WERI-Rb-1 (cell line): ENCODE measurements around the gene EFCAB8.

Experiments used
- DNase-seq: peaks from one replicate; pipeline ENCODE4 v3.0.0-alpha.2; 2020
- H3K27ac ChIP-seq: fragments of 250-450 bp; sonication (Bioruptor Pico); 2 replicates; pipeline ENCODE4 v1.5.1; 2020; ENCODE audit warnings: mild to moderate bottlenecking, moderate library complexity
- H3K27me3 ChIP-seq: fragments of 250-450 bp; sonication (Bioruptor Pico); 2 replicates; pipeline ENCODE4 v1.5.1; 2021; ENCODE audit warnings: mild to moderate bottlenecking, low read depth, moderate library complexity; ENCODE audit not compliant: insufficient read depth, severe bottlenecking
- H3K36me3 ChIP-seq: fragments of 250-450 bp; sonication (Bioruptor Pico); 2 replicates; pipeline ENCODE4 v1.5.1; 2020; ENCODE audit warnings: mild to moderate bottlenecking, moderate library complexity
- H3K4me3 ChIP-seq: 2 replicates; pipeline ENCODE4 v1.5.1; 2011; ENCODE audit warnings: low read depth, mild to moderate bottlenecking, control low read depth, low read length
- H3K9me3 ChIP-seq: fragments of 250-450 bp; sonication (Bioruptor Pico); 2 replicates; pipeline ENCODE4 v1.5.1; 2021; ENCODE audit warnings: mild to moderate bottlenecking, moderate library complexity; ENCODE audit not compliant: severe bottlenecking
- TF ChIP-seq, protein P1 (sequence below): IDR thresholded peaks from 2 replicates; pipeline ENCODE4 v1.5.1; 2011; ENCODE audit warnings: low read depth, mild to moderate bottlenecking, control low read depth, inconsistent platforms, low read length

EFCAB8 gene

DNA sequence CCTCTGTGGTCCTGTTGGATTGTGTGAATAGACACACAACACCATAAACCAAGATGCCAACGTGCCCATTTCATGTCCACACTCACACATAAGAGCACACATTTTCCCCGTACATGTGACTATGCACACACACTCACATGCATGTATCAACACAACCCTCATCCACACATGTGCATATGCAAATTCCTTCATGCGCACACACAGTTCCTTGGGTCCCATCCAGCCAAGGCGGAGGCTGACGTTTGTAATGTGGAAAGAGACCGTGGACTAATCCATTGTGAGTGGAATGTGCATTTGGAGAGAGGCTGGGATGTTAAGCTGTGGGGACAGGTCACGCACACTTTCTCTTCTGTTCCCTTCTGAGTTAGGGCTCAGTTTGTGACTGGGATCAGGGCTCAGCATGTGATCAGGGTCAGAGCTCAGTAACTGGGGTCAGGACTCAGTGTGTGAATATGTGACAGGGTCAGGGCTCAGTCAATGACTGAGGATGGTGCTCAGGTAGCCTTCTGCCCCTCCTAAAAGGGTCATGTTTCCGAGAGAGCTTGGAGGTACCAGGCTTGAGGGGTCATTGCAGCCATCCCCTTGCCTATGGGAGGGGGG, 148.2 kb downstream of the EFCAB8 start:
- TF ChIP-seq, protein P1, sequence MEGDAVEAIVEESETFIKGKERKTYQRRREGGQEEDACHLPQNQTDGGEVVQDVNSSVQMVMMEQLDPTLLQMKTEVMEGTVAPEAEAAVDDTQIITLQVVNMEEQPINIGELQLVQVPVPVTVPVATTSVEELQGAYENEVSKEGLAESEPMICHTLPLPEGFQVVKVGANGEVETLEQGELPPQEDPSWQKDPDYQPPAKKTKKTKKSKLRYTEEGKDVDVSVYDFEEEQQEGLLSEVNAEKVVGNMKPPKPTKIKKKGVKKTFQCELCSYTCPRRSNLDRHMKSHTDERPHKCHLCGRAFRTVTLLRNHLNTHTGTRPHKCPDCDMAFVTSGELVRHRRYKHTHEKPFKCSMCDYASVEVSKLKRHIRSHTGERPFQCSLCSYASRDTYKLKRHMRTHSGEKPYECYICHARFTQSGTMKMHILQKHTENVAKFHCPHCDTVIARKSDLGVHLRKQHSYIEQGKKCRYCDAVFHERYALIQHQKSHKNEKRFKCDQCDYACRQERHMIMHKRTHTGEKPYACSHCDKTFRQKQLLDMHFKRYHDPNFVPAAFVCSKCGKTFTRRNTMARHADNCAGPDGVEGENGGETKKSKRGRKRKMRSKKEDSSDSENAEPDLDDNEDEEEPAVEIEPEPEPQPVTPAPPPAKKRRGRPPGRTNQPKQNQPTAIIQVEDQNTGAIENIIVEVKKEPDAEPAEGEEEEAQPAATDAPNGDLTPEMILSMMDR: no peak
- Histone ChIP-seq H3K27me3 (no peaks in the 10 kb centered on the region), H3K4me3 (no peak overlapping the region), H3K9me3 (peaks cover 5% of the 10 kb centered on the region), H3K36me3 (no peaks in the 10 kb centered on the region), H3K27ac (no peak overlapping the region)
- DNase-seq: no peak

DNA sequence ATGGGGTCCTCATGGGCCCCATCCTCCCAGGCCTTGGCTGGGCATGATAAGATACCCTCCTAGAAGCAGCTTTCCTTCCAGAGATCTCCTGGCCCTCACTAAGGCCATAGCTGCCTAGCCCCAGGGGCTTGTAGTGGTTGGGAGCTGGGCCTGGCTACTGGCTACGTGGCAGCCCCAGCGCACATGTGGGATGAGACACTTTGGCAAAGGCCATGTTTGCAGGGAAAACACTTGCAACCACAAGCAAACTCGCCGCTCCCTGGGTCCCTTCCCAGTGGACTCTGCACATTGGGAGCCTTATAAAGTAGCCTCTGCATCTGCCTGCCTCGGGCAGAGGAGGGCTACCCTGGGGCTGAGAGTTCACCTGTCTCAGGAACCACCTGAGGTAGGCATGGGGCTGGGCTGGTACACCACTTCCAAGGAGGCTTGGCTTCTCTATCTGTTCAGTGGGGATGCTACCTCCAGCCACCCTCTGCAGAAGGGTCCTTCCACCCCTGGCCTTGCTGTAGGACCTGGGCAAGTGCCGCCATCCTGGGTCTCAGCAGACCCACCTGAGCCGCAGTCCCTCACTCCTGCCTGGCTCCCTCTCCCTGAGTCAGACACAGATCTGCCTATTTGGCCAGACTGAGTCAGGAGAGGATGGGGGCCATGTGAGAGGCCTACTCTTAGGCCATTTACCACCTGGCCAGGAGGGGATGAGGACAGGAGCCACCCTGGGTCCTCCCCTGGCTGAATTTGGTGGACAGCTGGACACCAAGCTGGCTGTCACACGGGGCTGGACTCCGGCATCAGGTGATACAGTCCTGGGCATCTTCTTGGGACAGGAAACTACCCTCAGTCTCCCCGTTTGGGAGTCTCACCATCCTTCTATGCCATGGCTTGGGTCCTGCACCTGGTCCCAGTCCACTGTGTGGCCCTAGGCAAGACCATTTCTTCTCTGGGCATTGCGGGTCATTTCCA, 148.9 kb downstream of the EFCAB8 start, which contains the start of gene BPIFB2:
Gene BPIFB2 (plus strand): TSS at position 329 of the 960 bp plus-strand sequence. CDS start 871 bp downstream, outside the sequence.
- TF ChIP-seq, protein P1: no peak
- no peaks in the 10 kb centered on the region for H3K27me3 ChIP-seq
- DNase-seq: no peak
- peaks cover 5% of the 10 kb centered on the region for H3K9me3 ChIP-seq
- no peak within 1 kb of the TSS for H3K27ac ChIP-seq
- no peaks in the 10 kb centered on the region for H3K36me3 ChIP-seq
- no peak within 1 kb of the TSS for H3K4me3 ChIP-seq

DNA sequence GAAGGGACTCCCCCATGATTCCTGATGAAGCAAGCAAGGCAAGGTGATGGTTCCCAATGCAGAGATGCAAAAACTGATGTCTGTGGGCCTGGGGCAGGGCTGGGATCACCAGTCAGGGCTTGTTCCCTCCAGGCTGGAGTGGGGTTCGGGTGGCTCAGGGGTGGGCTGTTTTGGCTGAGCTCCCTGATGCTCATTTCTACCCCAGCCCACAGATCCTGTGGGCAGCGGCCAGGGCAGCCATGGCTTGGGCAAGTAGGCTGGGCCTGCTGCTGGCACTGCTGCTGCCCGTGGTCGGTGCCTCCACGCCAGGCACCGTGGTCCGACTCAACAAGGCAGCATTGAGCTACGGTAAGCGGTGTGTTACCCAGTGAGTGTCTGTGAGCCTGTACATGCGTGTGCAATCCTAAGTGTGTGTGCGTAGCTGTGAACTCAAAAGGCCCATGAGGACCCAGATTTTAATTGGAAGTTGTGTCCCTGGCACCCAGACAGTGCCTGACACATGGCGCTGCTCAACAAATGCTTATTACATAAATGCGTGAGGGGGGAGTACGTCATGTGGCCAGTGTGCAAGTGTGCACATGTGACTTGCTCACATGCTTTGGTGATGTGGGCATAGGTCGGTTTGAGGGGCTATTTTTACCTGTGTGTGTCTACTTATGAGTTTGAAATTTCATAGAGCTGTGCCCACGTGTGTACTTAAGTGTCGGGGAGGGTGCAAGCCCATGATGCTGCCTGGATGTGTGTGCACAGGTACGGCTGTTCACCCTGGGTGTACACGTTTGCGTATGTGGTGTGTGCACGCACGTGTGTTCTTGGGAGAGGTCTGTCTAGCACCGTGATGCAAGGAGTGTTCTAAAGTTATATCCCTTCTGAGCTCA, 149.9 kb downstream of the EFCAB8 start:
- Histone ChIP-seq H3K9me3 (peaks cover 5% of the 10 kb centered on the region), H3K27ac (no peak overlapping the region), H3K36me3 (no peaks in the 10 kb centered on the region), H3K27me3 (no peaks in the 10 kb centered on the region), H3K4me3 (no peak overlapping the region)
- TF ChIP-seq, protein P1: no peak
- no peak for DNase-seq

DNA sequence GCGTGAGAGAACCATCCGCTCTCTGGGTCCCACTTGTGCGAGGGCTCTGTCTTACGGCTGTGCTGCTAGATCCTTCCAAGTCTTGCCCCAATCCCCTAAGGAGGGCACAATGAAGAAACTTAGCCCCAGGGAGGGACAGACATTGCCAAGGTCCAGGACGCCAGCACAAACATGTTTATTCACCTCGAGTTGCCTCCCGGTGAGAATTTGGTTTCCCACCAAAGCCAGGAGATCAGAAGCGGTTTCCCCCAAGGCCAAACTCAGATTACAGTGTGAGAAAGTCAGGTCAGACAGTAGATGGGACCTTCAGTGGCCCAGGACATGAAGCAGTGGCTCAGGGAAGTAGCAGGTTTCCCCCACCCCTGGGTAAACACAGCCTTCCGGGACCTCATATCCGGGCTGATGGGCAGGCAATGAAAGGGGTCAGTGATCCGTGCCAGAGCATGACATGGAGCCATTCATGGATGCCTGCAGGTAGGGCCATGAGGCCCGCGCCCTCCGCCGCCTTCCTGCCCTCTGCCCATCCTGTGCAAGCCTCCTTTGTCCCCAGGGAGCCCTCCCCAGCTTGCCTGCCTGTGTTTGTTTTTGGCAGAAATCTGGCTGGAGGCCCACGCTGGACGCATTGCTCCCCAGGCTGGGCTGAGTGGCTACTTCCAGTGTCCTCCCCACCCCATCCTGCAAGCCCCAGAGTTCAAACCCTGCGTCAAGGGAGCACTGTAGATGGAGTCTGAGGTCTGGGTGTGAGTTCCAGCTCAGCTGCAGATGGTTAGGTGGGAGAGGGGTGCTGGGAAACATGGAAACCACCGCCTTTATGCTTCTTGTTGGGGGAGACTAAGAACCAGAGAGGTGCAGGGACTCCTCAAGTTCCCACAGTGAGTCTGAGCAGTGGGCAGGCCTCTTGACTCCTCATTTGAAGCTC, 150.8 kb downstream of the EFCAB8 start:
- DNase-seq: no peak
- no peaks in the 10 kb centered on the region for H3K27me3 ChIP-seq
- peaks cover 5% of the 10 kb centered on the region for H3K9me3 ChIP-seq
- no peak overlapping the region for H3K4me3 ChIP-seq
- no peak overlapping the region for H3K27ac ChIP-seq
- TF ChIP-seq, protein P1: no peak
- no peaks in the 10 kb centered on the region for H3K36me3 ChIP-seq

DNA sequence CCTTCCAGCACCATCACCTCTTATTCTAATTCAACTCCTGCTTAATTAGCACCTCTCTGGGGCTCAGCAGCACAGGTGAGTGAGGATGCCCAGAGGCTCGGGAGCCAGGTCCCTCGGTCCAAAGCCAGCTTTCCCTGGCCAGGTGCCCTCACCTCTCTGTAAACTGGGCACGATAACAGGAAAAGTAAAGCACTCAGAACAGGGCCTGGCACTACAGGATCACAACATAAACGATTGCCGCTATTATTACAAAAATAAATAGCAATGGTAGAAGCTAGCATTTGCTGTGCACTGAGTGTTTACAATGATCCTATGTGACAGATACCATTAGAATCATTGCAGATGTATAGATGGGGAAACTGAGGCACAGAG, 151.4 kb downstream of the EFCAB8 start:
- DNase-seq: no peak
- H3K27me3 ChIP-seq: no peaks in the 10 kb centered on the region
- H3K4me3 ChIP-seq: no peak overlapping the region
- H3K9me3 ChIP-seq: peaks cover 1% of the 10 kb centered on the region
- H3K27ac ChIP-seq: no peak overlapping the region
- no peaks in the 10 kb centered on the region for H3K36me3 ChIP-seq
- TF ChIP-seq, protein P1: no peak
